HTR-8/SVneo (cell line): Measurements from ENCODE around the gene ANXA4.

Source experiments
- DNase-seq: peaks from one replicate; pipeline ENCODE4 v3.0.0; 2011; ENCODE audit warnings: low spot score, mixed read lengths; ENCODE audit not compliant: insufficient read length
- FAIRE-seq: peaks from 2 replicates; lab custom pipeline; 2011; peaks lifted over from hg19 to GRCh38; lab: Jason Lieb, UNC

ANXA4 gene

DNA sequence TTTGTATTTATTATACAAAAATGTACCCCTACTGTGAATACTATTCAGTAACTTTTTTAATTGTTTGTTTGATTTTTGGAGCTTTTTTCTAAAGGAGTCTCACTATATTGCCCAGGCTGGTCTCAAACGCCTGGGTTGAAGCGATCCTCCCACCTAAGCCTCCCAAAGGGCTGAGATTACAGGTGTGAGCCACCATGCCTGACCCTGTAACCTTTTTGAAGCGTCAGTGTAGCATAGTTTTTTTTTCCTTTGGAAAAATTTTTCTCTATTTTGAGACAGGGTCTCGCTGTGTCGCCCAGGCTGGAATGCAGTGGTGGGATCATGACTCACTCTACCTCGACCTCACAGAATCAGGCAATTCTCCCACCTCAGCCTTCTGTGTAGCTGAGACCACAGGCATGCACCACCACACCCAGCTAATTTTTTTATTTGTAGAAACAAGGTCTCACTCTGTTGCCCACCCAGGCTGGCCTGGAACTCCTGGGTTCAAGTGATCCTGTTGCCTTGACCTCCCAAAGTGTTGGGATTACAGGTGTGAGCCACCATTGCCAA lies 89.5 kb downstream of the ANXA4 start:
- no peak for FAIRE-seq
- no peak for DNase-seq

DNA sequence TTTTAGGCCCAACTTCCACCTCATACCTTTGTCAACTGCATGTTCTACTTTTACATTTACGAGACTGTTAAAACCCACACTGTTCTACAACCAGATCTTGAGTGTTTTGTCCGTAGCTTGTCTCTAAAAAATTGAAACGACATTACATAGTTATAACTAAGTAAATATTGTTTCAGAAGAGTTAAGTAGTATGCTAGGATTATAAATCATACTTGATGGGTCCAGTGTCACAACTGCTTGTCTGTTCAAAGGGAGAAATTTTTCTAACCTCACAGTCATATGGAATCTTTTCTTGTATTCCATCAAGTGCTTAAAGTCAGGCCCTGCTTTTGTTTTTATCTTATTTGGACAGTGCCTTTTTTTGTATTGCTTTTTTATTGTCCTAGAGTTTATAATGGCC lies 91.8 kb downstream of the ANXA4 start:
- FAIRE-seq: no peak
- no peak for DNase-seq

DNA sequence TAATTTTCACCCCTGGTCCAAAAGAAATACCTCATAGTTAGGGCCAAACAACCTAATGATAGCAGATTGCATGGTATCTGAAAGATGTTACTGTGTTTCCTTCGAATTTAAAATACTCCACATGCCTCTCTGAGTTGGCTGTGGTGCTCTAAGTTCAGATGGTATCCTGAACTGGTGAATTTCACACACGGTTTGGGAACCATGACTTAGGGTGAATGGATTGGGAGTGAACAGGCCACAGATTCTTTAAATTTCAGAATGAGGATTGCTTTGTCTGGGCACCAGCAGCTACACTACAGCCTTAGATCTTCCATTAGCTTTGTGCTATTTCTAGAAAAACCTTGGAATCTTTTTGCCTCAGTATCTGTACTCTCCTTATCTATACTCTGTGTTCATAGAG lies 93.7 kb downstream of the ANXA4 start:
- FAIRE-seq (no peak), DNase-seq (no peak)

DNA sequence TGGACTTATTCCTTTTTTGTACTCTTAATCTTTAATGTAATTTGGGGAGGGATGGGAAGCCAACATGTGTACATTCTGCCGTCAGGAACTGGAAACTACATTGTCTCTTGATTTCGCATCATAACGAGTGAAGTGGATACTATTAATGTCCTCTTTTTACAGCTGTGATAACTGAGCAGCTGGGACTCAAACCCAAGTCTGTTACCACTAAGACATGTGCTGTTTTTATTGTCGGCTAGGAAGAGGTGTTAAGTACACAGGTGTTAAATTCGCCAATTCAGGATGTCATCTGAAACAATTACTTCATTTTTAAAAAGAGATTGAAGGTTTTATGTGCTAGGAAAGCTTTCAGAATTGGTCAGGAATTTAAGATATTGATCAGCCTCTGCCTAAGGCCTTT lies 94.4 kb downstream of the ANXA4 start:
- FAIRE-seq (no peak), DNase-seq (no peak)

DNA sequence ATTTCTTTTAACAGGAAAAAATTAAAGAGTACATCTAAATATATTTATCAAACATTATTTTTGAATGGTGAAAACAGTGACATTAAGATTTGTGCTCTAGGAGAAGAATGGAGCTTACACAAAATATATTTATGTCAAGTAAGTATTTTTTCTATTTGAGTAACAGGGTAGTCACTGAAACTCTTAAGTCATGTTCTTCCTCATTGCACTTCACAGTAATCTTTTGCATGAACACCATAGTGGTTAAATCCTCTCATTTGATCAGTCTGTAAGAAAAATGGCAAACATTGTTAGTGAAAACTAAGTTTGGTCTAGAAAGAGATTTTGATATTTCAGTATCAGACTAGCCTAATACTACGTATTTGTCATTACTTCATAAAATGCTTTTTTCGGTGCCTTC lies 95.6 kb downstream of the ANXA4 start:
- FAIRE-seq (no peak), DNase-seq (no peak)

DNA sequence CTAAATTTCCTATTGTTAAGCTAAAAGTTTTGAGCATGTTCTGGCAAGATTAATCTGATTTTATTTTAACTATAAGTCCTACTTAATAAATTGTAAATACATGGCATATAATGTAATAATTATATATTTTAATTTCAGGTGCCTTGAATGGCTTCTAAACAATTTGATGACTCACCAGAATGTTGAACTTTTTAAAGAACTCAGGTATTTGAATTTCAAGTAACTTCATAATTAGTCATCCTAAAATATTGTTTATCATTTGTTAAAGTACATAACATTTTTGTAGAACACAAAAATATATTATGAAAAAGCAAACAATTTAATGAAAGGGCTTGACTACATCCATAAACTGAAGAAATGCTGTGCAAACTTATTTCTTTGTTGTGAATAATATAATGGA lies 102.1 kb downstream of the ANXA4 start:
- FAIRE-seq: no peak
- no peak for DNase-seq

DNA sequence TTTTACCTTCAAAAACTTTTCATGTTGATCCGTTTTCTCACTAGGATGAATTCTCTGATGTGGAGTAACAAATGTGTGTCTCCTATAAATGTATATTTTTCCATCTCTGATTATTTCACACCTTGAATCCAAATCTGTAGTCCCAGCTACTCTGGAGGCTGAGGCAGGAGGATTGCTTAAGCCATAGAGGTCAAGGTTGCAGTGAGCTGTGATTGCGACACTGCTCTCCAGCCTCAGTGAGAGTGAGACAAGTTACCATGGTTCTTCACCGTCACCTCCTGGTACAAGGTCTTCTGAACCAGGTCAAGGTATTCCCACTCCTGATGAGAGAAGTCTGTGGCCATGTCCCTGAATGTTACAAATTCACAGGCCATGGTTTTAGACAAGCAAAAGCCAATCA lies 102.6 kb downstream of the ANXA4 start:
- DNase-seq: no peak
- peak; percentile 83 for FAIRE-seq

DNA sequence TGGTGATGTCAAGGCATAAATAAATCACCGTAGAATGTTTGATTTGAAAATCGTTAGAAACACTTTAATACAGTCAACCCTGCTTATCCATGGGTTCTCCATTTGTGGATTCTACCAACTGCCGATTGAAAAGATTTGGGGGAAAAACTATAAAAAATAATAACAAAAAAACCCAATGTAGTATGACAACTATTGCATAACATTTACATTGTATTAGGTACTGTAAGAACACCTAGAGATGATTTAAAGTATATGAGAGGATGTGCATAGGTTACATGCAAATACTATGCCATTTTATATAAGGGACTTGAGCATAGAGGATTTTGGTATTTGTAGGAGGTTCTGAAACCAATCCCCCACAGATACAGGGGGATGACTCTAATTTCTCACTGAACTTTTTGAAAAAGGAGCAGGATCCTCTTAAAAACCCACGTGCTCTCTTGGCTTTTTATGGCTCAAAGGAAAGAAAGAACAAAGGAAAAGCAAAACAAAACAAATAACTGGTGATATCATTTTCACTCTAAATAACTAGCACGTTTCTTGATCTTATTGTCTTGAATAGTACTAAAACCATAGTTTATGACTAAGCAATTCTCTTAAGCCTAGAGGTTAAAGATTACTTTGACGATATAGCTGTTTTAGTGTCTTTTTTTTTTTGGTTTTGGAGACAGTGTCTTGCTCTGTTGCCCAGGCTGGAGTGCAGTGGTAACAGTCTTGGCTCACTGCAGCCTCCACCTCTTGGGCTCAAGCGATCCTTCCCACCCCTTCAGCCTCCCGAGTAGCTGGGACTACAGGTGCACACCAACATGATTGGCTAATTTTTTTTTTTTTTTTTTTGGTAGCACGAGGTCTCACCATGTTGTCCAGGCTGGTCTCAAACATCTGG lies 104.5 kb downstream of the ANXA4 start:
- FAIRE-seq (no peak), DNase-seq (no peak)

DNA sequence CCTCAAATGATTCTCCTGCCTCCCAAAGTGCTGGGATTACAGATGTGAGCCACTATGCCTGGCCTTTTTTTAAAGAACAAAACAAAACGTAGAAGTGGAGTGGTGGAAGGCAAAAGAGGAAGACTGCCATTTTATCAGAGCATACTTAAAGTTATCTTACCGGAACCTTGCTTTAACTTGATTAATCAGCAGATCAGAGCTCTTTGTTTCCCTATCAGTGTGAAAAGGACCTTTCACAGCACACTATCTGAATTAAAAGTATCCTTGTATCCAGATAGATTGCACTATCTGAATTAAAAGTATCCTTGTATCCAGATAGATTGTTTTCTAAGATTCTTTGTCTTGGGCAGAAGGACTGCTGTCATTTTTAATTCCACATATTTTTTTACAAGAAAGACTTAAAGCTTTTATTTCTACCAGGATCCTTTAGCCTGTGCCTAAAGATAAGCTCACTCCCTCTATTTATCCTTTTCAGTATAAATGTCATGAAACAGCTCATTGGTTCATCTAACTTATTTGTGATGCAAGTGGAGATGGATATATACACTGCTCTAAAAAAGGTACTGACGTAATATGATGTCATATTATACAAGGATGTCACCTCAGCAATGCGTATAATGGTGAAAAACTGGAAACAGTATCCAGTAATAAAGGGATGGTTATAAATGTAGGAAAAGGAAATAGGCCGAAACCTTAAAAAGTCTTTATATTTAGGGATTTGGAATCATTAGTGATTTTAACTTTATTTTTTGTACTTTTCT lies 105.3 kb downstream of the ANXA4 start:
- FAIRE-seq (no peak), DNase-seq (no peak)

DNA sequence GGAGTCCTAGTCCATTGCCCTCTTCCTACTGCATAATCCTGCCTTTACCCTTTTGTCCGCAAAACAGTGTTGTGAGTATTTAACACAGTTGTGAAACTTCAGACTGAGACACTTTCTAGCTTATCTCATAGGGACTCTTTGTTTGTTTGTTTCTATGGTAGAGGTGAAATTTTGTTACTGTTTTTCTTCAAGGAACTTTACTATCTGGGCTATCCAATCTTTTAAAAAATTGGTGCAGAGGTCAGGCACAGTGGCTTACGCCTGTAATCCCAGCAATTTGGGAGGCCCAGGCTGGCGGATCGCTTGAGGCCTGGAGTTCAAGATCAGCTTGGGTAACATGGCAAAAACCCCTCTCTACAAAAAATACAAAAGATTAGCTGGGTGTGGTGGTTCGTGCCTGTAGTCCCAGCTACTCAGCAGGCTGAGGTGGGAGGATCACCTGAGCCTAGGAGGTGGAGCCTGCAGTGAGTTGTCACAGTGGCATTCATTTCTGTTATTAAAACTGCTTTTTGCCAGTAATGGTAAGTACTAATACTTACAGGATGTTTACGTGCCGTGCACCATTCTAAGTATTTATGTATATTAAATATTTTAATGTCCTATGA lies 106.4 kb downstream of the ANXA4 start:
- DNase-seq (no peak), FAIRE-seq (peak; percentile 40)

DNA sequence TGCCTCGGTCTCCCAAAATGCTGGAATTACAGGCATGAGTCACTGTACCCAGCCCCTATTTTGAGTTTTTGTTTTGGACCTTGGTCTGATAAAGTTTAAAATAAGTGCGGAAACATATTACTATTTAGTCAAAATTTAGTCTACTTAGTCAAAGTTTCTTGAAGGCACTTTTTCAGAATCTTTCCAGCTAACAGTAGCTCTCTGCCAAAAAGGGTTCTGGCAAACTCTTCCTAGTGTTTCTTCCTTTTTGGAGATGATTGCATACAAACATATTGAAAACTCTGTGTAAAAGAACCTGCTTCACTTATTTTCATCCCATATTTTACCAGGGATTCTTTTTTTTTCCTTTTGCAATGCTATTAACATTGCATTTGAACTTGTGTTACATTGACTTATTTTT lies 116.3 kb downstream of the ANXA4 start:
- DNase-seq: no peak
- no peak for FAIRE-seq

DNA sequence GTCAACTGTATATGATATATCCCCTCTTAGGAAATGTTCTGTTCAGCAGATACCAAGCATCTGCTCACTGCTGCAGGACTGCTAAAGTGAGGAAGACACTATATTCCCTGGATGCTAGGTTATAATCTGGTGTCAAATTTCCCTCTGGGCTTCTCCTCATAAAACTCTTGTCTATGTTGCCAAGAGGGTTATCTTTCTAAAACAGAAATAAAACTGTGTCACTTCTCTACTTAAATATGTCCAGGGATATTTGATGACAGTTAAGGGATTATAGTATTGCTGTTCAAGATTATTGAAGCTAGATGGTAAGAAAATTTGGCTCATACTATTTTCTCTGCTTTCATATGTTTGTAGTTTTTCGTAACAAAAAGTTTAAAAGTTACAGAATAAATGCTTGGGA lies 121.4 kb downstream of the ANXA4 start:
- DNase-seq (no peak), FAIRE-seq (no peak)
